GM12801 (cell line): ENCODE data around the gene GPR35.

Experiments used
- TF ChIP-seq, protein P1 (sequence below): IDR thresholded peaks from one replicate; pipeline ENCODE4 v1.5.1; 2011; ENCODE audit warnings: control low read depth; ENCODE audit not compliant: insufficient read length; ENCODE audit errors: extremely low read depth

Gene GPR35

DNA sequence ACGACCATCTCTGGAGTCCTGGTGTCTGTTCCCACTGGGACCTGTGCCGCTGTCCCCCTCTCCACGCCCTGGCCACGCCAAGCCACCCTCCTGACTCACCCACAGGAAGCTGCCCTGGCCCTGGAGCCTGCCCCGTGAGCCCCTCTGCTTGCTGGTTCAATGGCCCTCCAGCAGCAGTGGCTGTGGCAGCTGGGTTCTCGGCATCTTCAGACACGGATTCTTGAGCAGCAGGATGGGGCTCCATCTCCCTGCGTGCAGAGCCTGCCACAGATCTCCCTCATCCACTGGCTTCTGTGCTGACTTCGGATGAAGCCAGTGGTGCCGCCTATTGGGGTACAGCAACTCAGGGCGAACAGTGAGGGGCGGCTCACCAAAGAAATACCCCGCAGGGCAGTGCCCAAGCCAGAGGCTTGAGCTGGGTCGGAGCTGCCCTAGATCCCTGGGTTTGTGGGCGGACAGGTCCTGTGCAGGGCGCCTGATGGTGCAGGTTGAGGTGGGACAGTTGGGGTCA, 24.8 kb upstream of the GPR35 start:
- TF ChIP-seq, protein P1, sequence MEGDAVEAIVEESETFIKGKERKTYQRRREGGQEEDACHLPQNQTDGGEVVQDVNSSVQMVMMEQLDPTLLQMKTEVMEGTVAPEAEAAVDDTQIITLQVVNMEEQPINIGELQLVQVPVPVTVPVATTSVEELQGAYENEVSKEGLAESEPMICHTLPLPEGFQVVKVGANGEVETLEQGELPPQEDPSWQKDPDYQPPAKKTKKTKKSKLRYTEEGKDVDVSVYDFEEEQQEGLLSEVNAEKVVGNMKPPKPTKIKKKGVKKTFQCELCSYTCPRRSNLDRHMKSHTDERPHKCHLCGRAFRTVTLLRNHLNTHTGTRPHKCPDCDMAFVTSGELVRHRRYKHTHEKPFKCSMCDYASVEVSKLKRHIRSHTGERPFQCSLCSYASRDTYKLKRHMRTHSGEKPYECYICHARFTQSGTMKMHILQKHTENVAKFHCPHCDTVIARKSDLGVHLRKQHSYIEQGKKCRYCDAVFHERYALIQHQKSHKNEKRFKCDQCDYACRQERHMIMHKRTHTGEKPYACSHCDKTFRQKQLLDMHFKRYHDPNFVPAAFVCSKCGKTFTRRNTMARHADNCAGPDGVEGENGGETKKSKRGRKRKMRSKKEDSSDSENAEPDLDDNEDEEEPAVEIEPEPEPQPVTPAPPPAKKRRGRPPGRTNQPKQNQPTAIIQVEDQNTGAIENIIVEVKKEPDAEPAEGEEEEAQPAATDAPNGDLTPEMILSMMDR = no peak

DNA sequence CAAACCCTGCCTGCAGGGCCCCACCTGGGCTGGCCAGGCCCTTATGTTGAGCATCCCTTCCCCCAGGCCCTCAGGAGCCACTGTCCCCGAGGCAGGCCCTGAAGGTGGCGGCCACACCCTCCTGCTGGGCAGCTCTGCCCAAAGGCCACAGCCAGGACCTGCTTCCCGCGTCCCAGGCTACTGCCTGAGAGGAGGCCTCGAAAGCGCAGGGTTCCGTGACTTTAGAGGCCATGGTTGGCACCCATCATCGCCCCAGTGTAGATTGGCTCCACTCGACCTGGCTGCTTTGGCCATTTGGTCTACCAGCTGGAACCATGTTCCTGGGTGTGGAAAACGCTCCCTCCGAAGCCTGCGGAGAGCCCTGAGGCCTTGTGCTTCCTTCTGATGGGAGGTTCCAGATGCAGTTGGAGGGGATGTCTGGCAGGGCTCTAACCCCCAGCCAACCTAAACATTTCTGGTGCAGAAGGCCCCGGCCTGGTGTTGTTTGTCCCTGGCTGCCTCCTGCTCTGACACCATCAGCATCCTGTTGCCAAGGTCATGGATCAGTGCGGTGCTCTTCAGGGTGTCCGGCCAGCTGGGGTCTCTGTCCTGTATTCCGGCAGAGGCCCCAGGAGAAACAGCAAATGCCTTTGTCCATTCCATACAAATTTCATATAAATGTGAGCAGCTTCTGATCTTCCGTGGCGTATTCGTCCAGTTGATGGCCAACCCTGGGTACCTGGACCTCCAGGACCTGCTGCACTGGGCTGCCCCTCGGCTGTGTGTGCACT, 24.0 kb upstream of the GPR35 start:
- TF ChIP-seq, protein P1 = no peak

DNA sequence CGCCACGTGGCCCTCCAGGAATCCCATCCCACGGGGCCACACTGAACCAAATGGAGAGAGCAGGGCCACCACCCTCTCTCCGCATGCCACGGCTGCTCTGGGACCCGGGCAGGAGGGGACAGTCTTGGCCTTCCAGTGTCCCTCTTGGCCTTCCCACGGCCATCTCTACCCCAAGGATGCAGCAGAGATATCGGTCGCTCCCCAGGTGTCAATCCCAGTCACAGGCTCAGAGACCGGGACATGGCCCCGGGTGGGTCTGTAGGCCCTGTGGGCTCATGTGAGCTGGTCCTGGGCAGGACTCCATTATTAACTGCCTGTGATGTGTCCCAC, 23.5 kb upstream of the GPR35 start:
- TF ChIP-seq, protein P1 = no peak

DNA sequence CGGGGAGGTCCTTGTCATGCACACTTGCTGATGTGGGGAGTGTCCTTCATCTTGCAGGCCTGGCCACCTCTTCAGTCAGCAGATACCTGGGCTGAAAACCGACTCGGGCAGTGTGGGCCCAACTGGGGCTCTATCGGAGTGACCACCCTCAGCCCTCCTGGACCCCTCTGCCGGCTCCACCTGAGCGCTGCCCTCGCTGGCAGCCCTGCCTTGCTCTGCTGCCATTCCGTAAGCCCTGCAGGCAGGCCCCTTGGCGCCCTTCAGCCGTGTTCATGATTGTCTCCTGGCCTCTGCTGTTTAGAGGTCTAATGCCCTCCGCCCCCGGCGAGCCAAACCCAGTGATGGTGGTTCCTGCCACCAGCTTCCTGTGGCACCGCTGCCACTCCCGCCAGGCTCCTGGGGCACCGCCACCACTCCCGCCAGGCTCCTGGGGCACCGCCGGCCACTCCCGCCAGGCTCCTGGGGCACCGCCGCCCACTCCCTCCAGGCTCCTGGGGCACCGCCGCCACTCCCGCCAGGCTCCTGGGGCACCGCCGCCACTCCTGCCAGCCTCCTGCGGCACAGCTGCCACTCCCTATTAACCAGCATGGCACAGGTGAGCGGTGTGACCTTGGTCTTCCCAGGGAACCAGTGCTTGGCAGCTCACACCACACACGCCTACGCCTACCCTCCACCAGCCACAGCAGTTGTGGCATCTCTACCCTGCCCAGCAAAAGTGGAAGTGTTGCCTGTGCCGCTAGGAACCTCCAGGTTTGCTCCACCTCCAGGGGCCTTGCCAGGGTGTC, 22.8 kb upstream of the GPR35 start:
- TF ChIP-seq, protein P1 = no peak

DNA sequence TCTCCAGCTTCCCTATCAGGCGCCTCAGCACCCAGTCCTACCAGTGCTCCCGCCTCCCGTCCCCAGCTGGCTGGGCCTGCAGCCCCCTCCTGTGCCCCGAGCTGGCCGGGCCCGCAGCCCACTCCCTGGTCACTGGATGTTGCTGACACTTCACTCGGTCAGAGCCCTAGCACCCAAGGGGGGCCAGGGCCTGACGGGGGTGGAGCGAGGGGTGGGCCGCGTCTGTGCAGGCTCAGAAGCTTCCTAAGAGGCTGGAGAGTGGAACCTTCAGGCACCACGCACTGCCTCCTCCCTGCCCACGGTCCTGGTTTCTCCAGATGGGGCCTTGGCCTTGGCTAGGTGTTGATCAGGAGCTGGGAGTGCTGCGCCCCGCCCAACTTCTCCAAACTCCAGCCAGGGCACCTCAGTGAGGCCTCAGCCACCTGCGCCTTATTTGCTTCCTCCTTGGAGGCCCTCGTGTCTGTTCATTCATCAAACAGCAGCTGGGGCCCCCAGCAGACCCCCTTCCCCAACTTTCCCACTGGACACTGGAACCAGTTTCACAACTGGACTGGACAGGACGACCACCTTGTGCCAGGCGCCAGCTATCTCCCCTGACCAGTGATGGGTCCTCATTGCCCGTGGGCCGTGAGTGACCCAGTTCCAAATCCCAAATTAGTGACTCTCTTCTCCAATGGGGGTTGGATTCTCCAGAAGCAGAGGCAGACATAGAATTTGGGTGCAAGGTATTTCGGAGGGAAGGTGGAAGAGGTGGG, 22.0 kb upstream of the GPR35 start:
- TF ChIP-seq, protein P1 = no peak

DNA sequence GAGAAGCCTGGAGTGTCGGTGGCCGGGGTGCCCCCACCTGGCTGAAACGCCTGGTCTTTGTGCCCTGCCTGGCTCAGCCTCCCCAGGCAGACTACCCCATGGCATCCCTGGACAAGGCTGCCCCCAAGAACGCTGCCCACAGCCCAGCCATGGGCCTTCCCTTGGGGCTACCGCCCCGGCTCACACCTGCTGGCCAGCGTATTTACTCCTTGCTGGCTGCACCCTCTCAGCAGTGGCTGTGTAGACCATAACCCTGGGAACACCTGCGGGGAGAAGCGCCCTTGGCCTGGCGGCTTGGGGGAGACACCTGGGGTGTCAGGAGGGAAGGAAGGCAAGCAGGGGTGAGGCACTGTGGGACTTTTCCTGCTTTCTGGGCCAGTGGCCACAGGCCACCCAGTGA, 21.4 kb upstream of the GPR35 start:
- TF ChIP-seq, protein P1 = no peak
